ENCODE measurements around the gene INSYN2B. TPM values are rescaled to one million over a fixed set of nuclear protein-coding genes. Genes with fewer than 3 reads are reported as not detected.
"Not testable (repeated sequence)": the region's sequence is repeated elsewhere in the genome, so short reads cannot be mapped to it uniquely, and the experiment has no call there.

INSYN2B gene
- total RNA-seq, 1 donor from 2014 or later, result 1.5 TPM

DNA sequence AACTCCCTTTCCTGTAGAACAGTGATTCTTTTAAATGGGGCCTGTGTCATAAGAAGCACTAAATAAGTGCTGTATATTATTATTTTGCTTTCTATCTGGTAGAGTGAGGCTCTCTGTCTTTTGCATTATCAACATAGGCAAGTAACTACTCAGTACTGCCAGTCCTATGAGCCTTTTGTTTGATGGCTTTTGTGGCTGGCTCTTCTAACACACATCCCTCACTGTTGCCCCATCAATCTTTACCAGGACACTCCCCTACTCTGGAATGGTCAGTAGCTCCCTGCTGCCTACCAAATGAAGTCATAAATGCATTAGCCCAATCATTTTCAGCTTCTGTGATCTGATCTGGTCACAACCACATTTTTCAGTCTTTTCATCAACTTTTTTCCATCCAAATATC is 137.6 kb downstream of the INSYN2B start:
- no peaks in the 10 kb centered on the region for H3K9me3 Mint-ChIP-seq

DNA sequence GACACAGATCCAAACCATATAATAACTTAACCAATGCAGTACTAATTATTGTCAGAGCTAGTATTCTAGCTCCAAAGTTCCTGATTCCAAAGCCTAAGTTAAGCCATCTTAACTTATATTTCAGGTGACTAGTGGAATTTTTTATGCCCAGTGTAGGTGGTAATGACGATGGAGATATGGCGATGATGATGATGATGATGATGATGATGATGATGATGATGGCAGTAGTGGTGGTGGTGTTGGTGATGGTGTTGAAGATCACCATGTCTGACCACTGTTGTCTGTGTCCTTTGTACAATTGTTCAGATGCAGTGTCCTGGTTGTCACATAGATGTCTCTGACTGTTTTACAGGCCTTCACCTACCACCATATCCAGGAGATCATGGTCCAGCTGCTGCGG is 139.9 kb downstream of the INSYN2B start:
- H3K27me3 Mint-ChIP-seq, result peaks cover 17% of the 10 kb centered on the region
- peaks cover 10% of the 10 kb centered on the region for H3K4me1 Mint-ChIP-seq (ENCODE audit: unreplicated experiment)
- H3K9me3 Mint-ChIP-seq, result no peaks in the 10 kb centered on the region
- TF ChIP-seq, protein P1, sequence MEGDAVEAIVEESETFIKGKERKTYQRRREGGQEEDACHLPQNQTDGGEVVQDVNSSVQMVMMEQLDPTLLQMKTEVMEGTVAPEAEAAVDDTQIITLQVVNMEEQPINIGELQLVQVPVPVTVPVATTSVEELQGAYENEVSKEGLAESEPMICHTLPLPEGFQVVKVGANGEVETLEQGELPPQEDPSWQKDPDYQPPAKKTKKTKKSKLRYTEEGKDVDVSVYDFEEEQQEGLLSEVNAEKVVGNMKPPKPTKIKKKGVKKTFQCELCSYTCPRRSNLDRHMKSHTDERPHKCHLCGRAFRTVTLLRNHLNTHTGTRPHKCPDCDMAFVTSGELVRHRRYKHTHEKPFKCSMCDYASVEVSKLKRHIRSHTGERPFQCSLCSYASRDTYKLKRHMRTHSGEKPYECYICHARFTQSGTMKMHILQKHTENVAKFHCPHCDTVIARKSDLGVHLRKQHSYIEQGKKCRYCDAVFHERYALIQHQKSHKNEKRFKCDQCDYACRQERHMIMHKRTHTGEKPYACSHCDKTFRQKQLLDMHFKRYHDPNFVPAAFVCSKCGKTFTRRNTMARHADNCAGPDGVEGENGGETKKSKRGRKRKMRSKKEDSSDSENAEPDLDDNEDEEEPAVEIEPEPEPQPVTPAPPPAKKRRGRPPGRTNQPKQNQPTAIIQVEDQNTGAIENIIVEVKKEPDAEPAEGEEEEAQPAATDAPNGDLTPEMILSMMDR (conservative IDR thresholded peaks at IDR 0.05), result no peak
- H3K4me3 Mint-ChIP-seq, result no peak overlapping the region
- H3K36me3 Mint-ChIP-seq, result no peaks in the 10 kb centered on the region
- H3K27ac Mint-ChIP-seq, result no peak overlapping the region
- no peak for DNase-seq (ENCODE audit: extremely low spot score, unreplicated experiment)

More for the DNA sequence above, 137.6 kb downstream of the INSYN2B start:
- H3K27ac Mint-ChIP-seq, result no peak overlapping the region
- no peaks in the 10 kb centered on the region for H3K36me3 Mint-ChIP-seq
- no peak for DNase-seq (ENCODE audit: extremely low spot score, unreplicated experiment)
- H3K27me3 Mint-ChIP-seq, result peaks cover 21% of the 10 kb centered on the region
- peaks cover 9% of the 10 kb centered on the region for H3K4me1 Mint-ChIP-seq (ENCODE audit: unreplicated experiment)
- no peak overlapping the region for H3K4me3 Mint-ChIP-seq
- TF ChIP-seq, protein P1 (conservative IDR thresholded peaks at IDR 0.05), result no peak

DNA sequence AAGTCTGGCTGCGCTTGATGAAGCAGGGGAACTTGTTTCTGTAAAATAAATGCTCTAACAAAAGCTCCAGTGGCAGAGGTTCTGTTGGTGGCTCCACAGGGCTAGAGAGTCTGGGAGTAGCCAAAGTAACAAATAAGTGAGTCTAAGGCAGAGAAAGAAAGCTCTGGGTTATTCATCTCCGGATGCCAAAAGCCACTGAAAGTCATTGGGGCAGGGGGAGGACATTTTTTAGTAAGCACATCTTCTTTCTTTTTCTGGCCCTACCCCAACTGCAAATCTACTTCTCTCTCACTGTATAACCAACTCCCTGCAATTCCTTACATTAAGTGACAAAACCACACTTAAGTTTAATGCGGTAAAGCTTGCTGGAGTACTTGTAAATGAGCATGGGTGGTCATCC is 141.6 kb downstream of the INSYN2B start:
- Mint-ChIP-seq H3K4me3 (no peak overlapping the region), H3K27ac (no peak overlapping the region), H3K9me3 (no peaks in the 10 kb centered on the region), H3K36me3 (no peaks in the 10 kb centered on the region), H3K27me3 (peaks cover 9% of the 10 kb centered on the region), H3K4me1 (ENCODE audit: unreplicated experiment) (peaks cover 10% of the 10 kb centered on the region)
- no peak for DNase-seq (ENCODE audit: extremely low spot score, unreplicated experiment)
- TF ChIP-seq, protein P1 (conservative IDR thresholded peaks at IDR 0.05), result no peak

DNA sequence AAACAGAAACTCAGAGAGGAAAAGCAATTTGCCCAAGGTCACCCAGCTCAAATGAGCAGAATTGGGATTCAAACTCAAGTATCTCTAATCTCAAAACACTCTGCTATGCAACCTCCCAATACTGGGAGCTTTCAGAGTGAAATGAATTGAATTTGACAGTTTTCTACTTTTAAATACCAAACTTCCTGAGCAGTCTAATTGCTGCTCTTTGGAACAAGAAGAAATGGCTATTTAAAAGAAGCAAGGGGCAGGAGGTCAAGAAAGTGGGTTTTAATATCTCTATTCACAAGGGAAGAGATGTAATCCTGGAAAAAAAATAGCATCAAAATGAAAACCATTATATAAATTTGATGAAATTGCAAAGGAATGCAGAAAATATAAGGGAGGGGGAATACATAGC is 142.6 kb downstream of the INSYN2B start:
- Mint-ChIP-seq H3K4me1 (ENCODE audit: unreplicated experiment) (peaks cover 10% of the 10 kb centered on the region), H3K4me3 (no peak overlapping the region), H3K27me3 (peaks cover 5% of the 10 kb centered on the region), H3K27ac (no peak overlapping the region), H3K36me3 (no peaks in the 10 kb centered on the region), H3K9me3 (no peaks in the 10 kb centered on the region)
- TF ChIP-seq, protein P1 (conservative IDR thresholded peaks at IDR 0.05), result no peak
- DNase-seq (ENCODE audit: extremely low spot score, unreplicated experiment), result no peak

DNA sequence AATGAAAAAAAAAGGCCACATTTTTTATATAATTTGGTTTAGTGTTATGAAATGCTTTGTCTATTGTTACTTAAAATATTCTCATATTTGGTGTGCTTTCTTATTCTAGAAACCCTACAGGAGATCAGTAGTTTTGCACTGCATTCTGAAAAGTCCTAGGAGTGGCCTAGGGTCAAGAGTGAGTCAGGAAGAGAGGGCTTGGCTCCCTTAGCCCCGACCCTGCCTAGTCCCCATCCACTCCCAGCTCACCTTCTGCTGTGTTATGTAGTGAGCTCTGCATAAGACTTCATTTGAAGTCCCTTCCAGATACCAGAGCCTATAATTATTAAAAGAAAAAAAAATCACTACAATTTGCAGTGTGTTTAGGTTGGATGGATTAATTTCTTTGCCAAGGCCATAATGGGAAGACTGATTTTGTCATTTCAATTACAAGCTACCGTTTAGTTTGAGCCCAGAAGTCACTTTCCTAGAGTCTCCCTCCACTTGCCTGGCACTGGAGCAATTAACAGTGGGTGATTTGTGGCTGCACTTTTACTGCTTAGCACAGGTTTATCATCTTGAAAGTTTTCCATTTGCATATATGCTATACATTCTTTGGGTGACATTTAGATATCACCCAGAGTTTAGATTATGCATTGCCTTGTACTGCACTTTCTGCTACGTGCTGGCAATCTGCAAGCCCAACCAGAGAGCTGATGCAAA is 143.3 kb downstream of the INSYN2B start:
- TF ChIP-seq, protein P1 (conservative IDR thresholded peaks at IDR 0.05), result no peak
- H3K4me3 Mint-ChIP-seq, result no peak overlapping the region
- H3K4me1 Mint-ChIP-seq (ENCODE audit: unreplicated experiment), result peaks cover 10% of the 10 kb centered on the region
- no peak overlapping the region for H3K27ac Mint-ChIP-seq
- H3K27me3 Mint-ChIP-seq, result peaks cover 3% of the 10 kb centered on the region
- no peaks in the 10 kb centered on the region for H3K9me3 Mint-ChIP-seq
- no peak for DNase-seq (ENCODE audit: extremely low spot score, unreplicated experiment)
- H3K36me3 Mint-ChIP-seq, result no peaks in the 10 kb centered on the region

DNA sequence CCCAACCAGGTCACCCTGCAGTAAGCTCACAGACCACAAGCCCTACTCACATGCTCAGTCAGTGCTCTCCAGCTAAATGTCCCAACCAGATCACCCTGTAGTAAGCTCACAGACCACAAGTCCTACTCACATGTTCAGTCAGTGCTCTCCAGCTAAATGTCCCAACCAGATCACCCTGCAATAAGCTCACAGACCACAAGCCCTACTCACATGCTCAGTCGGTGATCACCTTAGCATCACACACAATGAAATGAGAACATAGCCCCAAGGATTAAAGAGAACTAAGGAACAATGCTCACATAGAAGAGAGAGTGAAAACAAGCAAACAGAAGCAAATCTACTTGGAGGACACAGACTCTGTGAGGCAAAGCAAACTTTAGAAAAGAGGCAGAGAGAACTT is 145.8 kb downstream of the INSYN2B start:
- H3K27ac Mint-ChIP-seq, H3K27me3 Mint-ChIP-seq: not testable (repeated sequence)

DNA sequence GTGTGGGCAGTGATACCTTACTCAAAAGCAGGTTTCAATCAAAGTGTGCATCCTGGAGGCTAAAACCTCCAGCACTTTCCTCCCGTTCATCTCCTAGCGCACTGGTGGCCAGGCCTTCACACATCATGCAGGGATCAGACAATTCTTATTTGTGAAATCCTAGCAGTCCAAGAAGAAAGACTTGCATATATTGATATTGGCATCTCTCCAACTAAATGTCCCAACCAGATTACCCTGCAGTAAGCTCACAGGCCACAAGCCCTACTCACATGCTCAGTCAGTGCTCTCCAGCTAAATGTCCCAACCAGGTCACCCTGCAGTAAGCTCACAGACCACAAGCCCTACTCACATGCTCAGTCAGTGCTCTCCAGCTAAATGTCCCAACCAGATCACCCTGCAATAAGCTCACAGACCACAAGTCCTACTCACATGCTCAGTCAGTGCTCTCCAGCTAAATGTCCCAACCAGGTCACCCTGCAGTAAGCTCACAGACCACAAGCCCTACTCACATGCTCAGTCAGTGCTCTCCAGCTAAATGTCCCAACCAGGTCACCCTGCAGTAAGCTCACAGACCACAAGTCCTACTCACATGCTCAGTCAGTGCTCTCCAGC is 146.5 kb downstream of the INSYN2B start:
- not testable (repeated sequence) for H3K27ac Mint-ChIP-seq; H3K36me3 Mint-ChIP-seq; H3K9me3 Mint-ChIP-seq; H3K4me3 Mint-ChIP-seq; H3K4me1 Mint-ChIP-seq (ENCODE audit: unreplicated experiment); DNase-seq (ENCODE audit: extremely low spot score, unreplicated experiment); H3K27me3 Mint-ChIP-seq

More for the DNA sequence above, 145.8 kb downstream of the INSYN2B start:
- H3K36me3 Mint-ChIP-seq; H3K4me3 Mint-ChIP-seq; DNase-seq (ENCODE audit: extremely low spot score, unreplicated experiment); H3K9me3 Mint-ChIP-seq; H3K4me1 Mint-ChIP-seq (ENCODE audit: unreplicated experiment): not testable (repeated sequence)
